HFFc6 (cell line): ENCODE data around the gene PDE4D. TPM values are rescaled to one million over a fixed set of nuclear protein-coding genes. Genes with fewer than 3 reads are reported as not detected.
A peak's percentile ranks its signal among the peaks of the same experiment; 100 is the strongest.

Source experiments
- DNase-seq: peaks from one replicate; pipeline ENCODE4 v3.0.0-alpha.2; 2018
- H3K27ac Mint-ChIP-seq: 2 replicates; pipeline ENCODE4 v1.8.0; 2020; ENCODE audit warnings: mild to moderate bottlenecking, mixed read lengths
- H3K27me3 Mint-ChIP-seq: 2 replicates; pipeline ENCODE4 v1.8.0; 2021; ENCODE audit warnings: mild to moderate bottlenecking, moderate library complexity, mixed read lengths; ENCODE audit not compliant: insufficient read depth
- H3K36me3 Mint-ChIP-seq: 2 replicates; pipeline ENCODE4 v1.8.0; 2021; ENCODE audit warnings: low read depth, mixed read lengths
- H3K4me1 Mint-ChIP-seq: 2 replicates; pipeline ENCODE4 v1.8.0; 2020; ENCODE audit warnings: low read depth, mixed read lengths
- H3K4me3 Mint-ChIP-seq: 2 replicates; pipeline ENCODE4 v1.8.0; 2020; ENCODE audit warnings: mild to moderate bottlenecking, moderate library complexity, mixed read lengths
- H3K9me3 Mint-ChIP-seq: 2 replicates; pipeline ENCODE4 v1.8.0; 2020; ENCODE audit warnings: mild to moderate bottlenecking, mixed read lengths
- CTCF ChIP-seq: fragments of 200-600 bp; sonication (generic); IDR thresholded peaks from 2 replicates; pipeline ENCODE4 v1.5.0; 2021; ENCODE audit warnings: antibody characterized with exemption, mild to moderate bottlenecking
- total RNA-seq, 6 experiments: library from RNA; stranded (reverse); fragmentation: NEBNext Ultra II Directional; extraction: Animal tissue kit (Norgen Biotek cat#: 25700); gene quantifications; 2 replicates in 1 of 6; 3 replicates in 5 of 6; pipeline ENCODE4 v1.2.3, GENCODE V29; 2021

Gene PDE4D
- total RNA-seq, 6 experiments from 2014 or later: 1.8 to 7.3 (median 6.2) TPM

GRCh38 chr5:59066367-59067163 is 827.0 kb downstream of the PDE4D start:
- Mint-ChIP-seq H3K4me1 (peaks cover 69% of the 10 kb centered on the region), H3K4me3 (peak overlapping the region; percentile 21; the same call in 1 of the 2 replicates), H3K36me3 (no peaks in the 10 kb centered on the region; the same call in 1 of the 2 replicates), H3K9me3 (no peaks in the 10 kb centered on the region), H3K27me3 (no peaks in the 10 kb centered on the region; the same call in 1 of the 2 replicates), H3K27ac (peak overlapping the region; percentile 68)
- peak; percentile 48 for DNase-seq
- no peak for TF ChIP-seq CTCF

- Mint-ChIP-seq H3K9me3 (no peaks in the 10 kb centered on the region), H3K36me3 (no peaks in the 10 kb centered on the region), H3K27ac (peak overlapping the region; percentile 68; the same call in 1 of the 2 replicates), H3K4me1 (peaks cover 76% of the 10 kb centered on the region), H3K4me3 (peak overlapping the region; percentile 21; the same call in 1 of the 2 replicates), H3K27me3 (no peaks in the 10 kb centered on the region)
- TF ChIP-seq CTCF: no peak
- peak; percentile 43 for DNase-seq
Measured at GRCh38 chr5:59065554-59065953, 828.0 kb downstream of the PDE4D start.

- Mint-ChIP-seq H3K27ac (no peak overlapping the region), H3K4me1 (peaks cover 64% of the 10 kb centered on the region), H3K4me3 (no peak overlapping the region), H3K9me3 (no peaks in the 10 kb centered on the region), H3K27me3 (no peaks in the 10 kb centered on the region), H3K36me3 (no peaks in the 10 kb centered on the region)
- TF ChIP-seq CTCF: no peak
- no peak for DNase-seq
Measured at GRCh38 chr5:59064293-59064692, 829.2 kb downstream of the PDE4D start.

GRCh38 chr5:59062986-59063683 is 830.4 kb downstream of the PDE4D start:
- no peak overlapping the region for H3K4me3 Mint-ChIP-seq
- H3K27ac Mint-ChIP-seq: no peak overlapping the region
- no peak for TF ChIP-seq CTCF
- peaks cover 53% of the 10 kb centered on the region for H3K4me1 Mint-ChIP-seq
- no peaks in the 10 kb centered on the region for H3K36me3 Mint-ChIP-seq
- DNase-seq: no peak
- H3K9me3 Mint-ChIP-seq: no peaks in the 10 kb centered on the region
- H3K27me3 Mint-ChIP-seq: no peaks in the 10 kb centered on the region; the same call in 1 of the 2 replicates

- no peak for TF ChIP-seq CTCF
- peak; percentile 15 for DNase-seq
- Mint-ChIP-seq H3K9me3 (no peaks in the 10 kb centered on the region), H3K36me3 (no peaks in the 10 kb centered on the region), H3K27ac (no peak overlapping the region), H3K4me3 (no peak overlapping the region), H3K4me1 (peaks cover 38% of the 10 kb centered on the region), H3K27me3 (no peaks in the 10 kb centered on the region; the same call in 1 of the 2 replicates)
Measured at GRCh38 chr5:59061377-59061776, 832.1 kb downstream of the PDE4D start.
